H1 (cell line): Measurements from ENCODE around the gene FBXL17.

ENCODE experiments used
- CTCF ChIP-seq, 3 experiments: IDR thresholded peaks; 1 replicate in 2 of 3; 2 replicates in 1 of 3; pipeline versions ENCODE4 v1.5.1 to v1.6.1; 2011; ENCODE audit warnings: low read length in 3 of 3, mild to moderate bottlenecking in 3 of 3, inconsistent platforms in 2 of 3, low read depth in 1 of 3, moderate library complexity in 1 of 3; ENCODE audit not compliant: insufficient read depth in 1 of 3; ENCODE audit errors: control extremely low read depth in 1 of 3
- EZH2 ChIP-seq: fragments of 200-600 bp; sonication (generic); IDR thresholded peaks from 2 replicates; pipeline ENCODE4 v1.7.1; 2012; ENCODE audit warnings: low read depth, mild to moderate bottlenecking, moderate library complexity, low read length, inconsistent platforms; ENCODE audit not compliant: severe bottlenecking
- GABPA ChIP-seq: IDR thresholded peaks from 2 replicates; pipeline ENCODE4 v1.6.1; 2011; ENCODE audit warnings: mild to moderate bottlenecking, low read length, moderate library complexity, borderline replicate concordance; ENCODE audit not compliant: insufficient read depth
- GTF2F1 ChIP-seq: IDR thresholded peaks from 2 replicates; pipeline ENCODE4 v1.6.1; 2012; ENCODE audit warnings: low read depth, low read length, improper control_type of control experiment, borderline replicate concordance
- HDAC2 ChIP-seq, 2 experiments: fragments of 300-600 bp in 1 of 2; sonication (generic) in 1 of 2; IDR thresholded peaks; 2 replicates each; pipeline ENCODE4 v1.6.1; 2011 to 2012; ENCODE audit warnings: low read depth in 2 of 2, low read length in 2 of 2, mild to moderate bottlenecking in 2 of 2, moderate library complexity in 2 of 2, borderline replicate concordance in 1 of 2, inconsistent platforms in 1 of 2
- JUN ChIP-seq: IDR thresholded peaks from 2 replicates; pipeline ENCODE4 v1.6.1; 2011; ENCODE audit warnings: low read depth, mild to moderate bottlenecking, improper control_type of control experiment, low read length
- MAFK ChIP-seq: IDR thresholded peaks from 2 replicates; pipeline ENCODE4 v1.6.1; 2012; ENCODE audit warnings: low read depth, mild to moderate bottlenecking, improper control_type of control experiment, low read length
- RAD21 ChIP-seq, 2 experiments: IDR thresholded peaks in 1 of 2; conservative IDR thresholded peaks in 1 of 2; 2 replicates each; pipeline ENCODE4 v1.6.1; 2011; ENCODE audit warnings: low read depth in 2 of 2, low read length in 2 of 2, improper control_type of control experiment in 1 of 2, inconsistent platforms in 1 of 2, mild to moderate bottlenecking in 1 of 2, moderate library complexity in 1 of 2
- SP1 ChIP-seq: IDR thresholded peaks from 2 replicates; pipeline ENCODE4 v1.6.1; 2011; ENCODE audit warnings: low read depth, low read length
- SRF ChIP-seq: IDR thresholded peaks from 2 replicates; pipeline ENCODE4 v1.6.1; 2011; ENCODE audit warnings: mild to moderate bottlenecking, low read depth, low read length, moderate library complexity
- TBP ChIP-seq: IDR thresholded peaks from 2 replicates; pipeline ENCODE4 v1.6.1; 2011; ENCODE audit warnings: low read depth, low read length, improper control_type of control experiment
- TCF12 ChIP-seq: IDR thresholded peaks from 2 replicates; pipeline ENCODE4 v1.6.1; 2011; ENCODE audit warnings: low read depth, mild to moderate bottlenecking, low read length

- no peak for TF ChIP-seq GTF2F1
- peak in 2 of 3 experiments; percentile 7 to 12; a peak in 1 of 4 replicates for TF ChIP-seq CTCF (IDR thresholded peaks at IDR 0.05; ENCODE audit: control extremely low read depth in 1 of 3, insufficient read depth in 1 of 3, low read depth in 1 of 3, low read length in 3 of 3)
- no peak for TF ChIP-seq SRF
- TF ChIP-seq TBP: no peak
- no peak for TF ChIP-seq JUN
- TF ChIP-seq RAD21 (IDR thresholded peaks at IDR 0.05 in 1 of 2, conservative IDR thresholded peaks at IDR 0.05 in 1 of 2; ENCODE audit: low read depth in 2 of 2, low read length in 2 of 2): peak in 1 of 2 experiments; percentile 26; a peak in 1 of 4 replicates
- TF ChIP-seq GABPA: no peak
- TF ChIP-seq EZH2: no peak
- TF ChIP-seq MAFK: no peak
- no peak for TF ChIP-seq HDAC2 (IDR thresholded peaks at IDR 0.05; ENCODE audit: borderline replicate concordance in 1 of 2, low read depth in 2 of 2, low read length in 2 of 2)
- TF ChIP-seq SP1: no peak
- TF ChIP-seq TCF12: no peak
Measured at GRCh38 chr5:107831612-107832395, 550.1 kb downstream of the FBXL17 start.
